B cell (primary cell): ENCODE measurements around the gene TBL1XR1.

Source experiments
- EZH2 ChIP-seq: IDR thresholded peaks from 2 replicates; pipeline ENCODE4 v1.6.1; 2012; ENCODE audit warnings: borderline replicate concordance, low read depth, mild to moderate bottlenecking, moderate library complexity, low read length; ENCODE audit not compliant: insufficient read depth, poor library complexity, severe bottlenecking
- TF ChIP-seq, protein P1 (sequence below): fragments of 200-600 bp; IDR thresholded peaks from one replicate; pipeline ENCODE4 v1.8.0; 2022; ENCODE audit warnings: antibody characterized with exemption, mild to moderate bottlenecking

DNA sequence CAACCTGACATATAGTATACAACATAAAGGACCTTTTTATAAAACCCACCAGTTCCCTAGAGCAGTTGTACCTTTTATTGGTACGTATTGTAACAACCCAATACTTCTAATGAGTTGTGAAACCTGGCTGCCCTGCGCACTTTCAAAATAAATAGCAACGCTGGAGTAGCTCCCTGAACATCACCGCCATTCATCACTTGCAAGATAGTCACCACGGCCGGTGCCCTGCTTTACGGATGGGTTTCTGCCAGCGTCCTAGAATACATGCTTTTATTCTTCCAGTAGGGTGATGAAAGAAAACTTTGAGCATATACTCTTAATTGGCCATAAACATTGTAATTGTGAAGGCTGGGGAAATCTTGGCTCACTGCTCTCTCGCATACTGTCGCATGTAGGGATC, 220.7 kb downstream of the TBL1XR1 start:
- TF ChIP-seq, protein P1, sequence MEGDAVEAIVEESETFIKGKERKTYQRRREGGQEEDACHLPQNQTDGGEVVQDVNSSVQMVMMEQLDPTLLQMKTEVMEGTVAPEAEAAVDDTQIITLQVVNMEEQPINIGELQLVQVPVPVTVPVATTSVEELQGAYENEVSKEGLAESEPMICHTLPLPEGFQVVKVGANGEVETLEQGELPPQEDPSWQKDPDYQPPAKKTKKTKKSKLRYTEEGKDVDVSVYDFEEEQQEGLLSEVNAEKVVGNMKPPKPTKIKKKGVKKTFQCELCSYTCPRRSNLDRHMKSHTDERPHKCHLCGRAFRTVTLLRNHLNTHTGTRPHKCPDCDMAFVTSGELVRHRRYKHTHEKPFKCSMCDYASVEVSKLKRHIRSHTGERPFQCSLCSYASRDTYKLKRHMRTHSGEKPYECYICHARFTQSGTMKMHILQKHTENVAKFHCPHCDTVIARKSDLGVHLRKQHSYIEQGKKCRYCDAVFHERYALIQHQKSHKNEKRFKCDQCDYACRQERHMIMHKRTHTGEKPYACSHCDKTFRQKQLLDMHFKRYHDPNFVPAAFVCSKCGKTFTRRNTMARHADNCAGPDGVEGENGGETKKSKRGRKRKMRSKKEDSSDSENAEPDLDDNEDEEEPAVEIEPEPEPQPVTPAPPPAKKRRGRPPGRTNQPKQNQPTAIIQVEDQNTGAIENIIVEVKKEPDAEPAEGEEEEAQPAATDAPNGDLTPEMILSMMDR, result no peak
- TF ChIP-seq EZH2, result no peak
